Measurements from ENCODE around the gene LPAR1. TPM values are rescaled to one million over a fixed set of nuclear protein-coding genes. Genes with fewer than 3 reads are reported as not detected.

LPAR1 gene
- total RNA-seq, 4 donors from 2014 or later = 25.1 to 93.0 (median 64.8) TPM

DNA sequence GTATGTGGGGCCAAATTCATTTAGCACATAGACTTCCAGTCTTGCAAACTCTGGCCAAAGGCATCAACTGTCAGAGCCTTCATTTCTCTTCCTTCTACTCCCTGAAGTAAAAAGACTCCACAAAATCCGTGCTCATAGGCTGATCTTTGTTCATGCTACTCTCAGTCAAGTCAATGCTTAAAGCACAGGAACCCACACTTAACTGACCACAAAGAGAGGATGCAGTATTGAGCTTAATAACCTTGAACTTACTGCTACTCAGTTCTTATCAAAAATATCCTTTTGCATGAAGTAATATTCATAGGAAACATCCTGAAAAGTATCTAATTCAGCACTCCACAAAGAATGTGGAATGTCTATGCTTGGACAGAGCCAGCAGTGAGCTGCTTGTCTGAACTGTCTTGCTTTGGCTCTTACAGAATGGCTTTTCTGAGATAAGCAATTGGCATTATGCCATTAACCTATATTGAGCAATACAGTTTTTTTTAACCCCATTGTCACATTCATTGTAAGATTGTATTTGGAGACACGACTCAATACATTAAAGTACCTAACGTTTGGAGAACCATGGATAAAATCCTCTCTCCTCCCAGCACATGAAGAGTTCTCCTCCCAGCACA lies 21.7 kb downstream of the LPAR1 start:
- no peak for DNase-seq (ENCODE audit: low spot score)

DNA sequence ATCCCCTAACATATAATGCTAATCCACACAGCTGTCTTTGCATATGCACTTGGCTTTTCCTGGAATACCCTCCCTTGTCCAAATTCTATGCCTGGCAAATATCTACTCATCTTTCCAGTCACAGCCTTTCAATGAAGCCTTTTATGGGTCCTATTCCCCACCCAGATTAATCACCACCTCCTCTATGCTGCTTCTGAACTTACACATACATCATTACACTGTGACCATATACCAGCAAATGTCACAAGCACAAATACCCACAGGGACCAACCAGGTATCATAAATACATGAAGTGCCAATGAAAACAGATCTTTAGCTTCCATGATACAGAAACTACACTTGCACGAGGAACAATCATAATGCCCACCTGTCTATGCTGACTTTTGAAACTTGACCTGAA lies 22.3 kb downstream of the LPAR1 start:
- no peak for DNase-seq (ENCODE audit: low spot score)
- no peak for ATAC-seq (ENCODE audit: low FRiP score)
- TF ChIP-seq CTCF (IDR thresholded peaks at IDR 0.05) = no peak

More for the DNA sequence above, 21.7 kb downstream of the LPAR1 start:
- ATAC-seq (ENCODE audit: low FRiP score) = no peak
- TF ChIP-seq CTCF (IDR thresholded peaks at IDR 0.05) = no peak

DNA sequence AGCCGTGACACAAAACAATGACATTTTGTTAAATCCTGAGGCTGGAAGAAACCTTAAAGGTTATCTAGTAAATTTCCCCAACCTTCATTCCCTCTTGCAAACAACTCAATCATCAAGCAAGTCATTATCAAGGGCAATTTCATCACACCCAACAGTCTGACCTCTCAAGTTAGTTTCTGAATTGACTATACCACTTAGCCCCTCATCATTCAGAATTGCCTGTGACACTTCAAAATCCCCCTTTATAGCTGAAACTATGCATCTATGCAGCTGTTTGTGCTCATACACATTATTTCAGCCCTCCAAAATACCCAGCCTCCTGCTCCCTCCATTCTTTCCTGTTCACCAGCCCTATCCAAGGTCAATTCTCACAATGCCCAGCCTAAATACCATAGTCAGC lies 24.6 kb downstream of the LPAR1 start:
- DNase-seq (ENCODE audit: low spot score) = no peak
- ATAC-seq (ENCODE audit: low FRiP score) = no peak
- no peak for TF ChIP-seq CTCF (IDR thresholded peaks at IDR 0.05)

GRCh38 chr9:111013250-111013649 lies 25.0 kb downstream of the LPAR1 start:
- no peak for ATAC-seq (ENCODE audit: low FRiP score)
- no peak for TF ChIP-seq CTCF (IDR thresholded peaks at IDR 0.05)

GRCh38 chr9:111008158-111009075 lies 29.9 kb downstream of the LPAR1 start:
- no peak for TF ChIP-seq CTCF (IDR thresholded peaks at IDR 0.05)
- DNase-seq (ENCODE audit: low spot score) (no peak), ATAC-seq (ENCODE audit: low FRiP score) (no peak)

More at GRCh38 chr9:111013250-111013649, 25.0 kb downstream of the LPAR1 start:
- no peak for DNase-seq (ENCODE audit: low spot score)

DNA sequence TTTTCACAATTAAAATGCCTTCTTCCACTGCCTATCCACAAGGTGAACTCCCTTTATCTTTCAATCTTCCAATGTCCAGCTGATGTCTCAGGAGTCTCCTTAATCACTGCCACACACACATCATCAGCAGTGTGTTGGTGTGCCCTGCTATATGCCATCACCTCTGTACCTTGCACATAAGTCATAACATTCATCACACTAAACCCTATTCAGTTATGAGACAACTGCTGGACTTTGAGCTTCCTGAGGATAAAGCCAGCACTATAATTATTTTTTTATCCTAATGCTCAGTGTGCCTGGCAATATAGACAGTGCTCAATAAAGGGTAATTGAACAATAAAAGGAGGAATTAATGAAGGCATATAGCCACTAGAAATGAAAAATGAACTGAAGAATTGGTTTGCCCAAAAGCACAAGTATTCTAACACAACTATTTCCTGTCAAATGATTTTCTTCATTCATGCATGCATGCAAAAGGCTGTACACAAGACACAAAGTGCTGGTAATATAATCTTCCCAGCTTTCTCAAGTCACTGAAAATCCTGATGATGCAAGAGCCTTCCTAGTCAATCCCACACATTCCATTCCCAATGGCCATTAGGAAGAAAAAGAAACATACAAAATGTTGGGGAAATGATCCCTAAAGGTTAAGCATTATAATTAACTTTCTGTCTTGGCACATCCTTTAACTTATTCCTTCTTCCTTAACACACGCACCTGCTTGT lies 32.4 kb downstream of the LPAR1 start:
- ATAC-seq (ENCODE audit: low FRiP score) (no peak), DNase-seq (ENCODE audit: low spot score) (no peak)
- TF ChIP-seq CTCF (IDR thresholded peaks at IDR 0.05) = no peak
